ENCODE measurements around the gene MAST4.

Gene MAST4

GRCh38 chr5:67200809-67201562, 604.8 kb downstream of the MAST4 start:
- DNase-seq = no peak

DNA sequence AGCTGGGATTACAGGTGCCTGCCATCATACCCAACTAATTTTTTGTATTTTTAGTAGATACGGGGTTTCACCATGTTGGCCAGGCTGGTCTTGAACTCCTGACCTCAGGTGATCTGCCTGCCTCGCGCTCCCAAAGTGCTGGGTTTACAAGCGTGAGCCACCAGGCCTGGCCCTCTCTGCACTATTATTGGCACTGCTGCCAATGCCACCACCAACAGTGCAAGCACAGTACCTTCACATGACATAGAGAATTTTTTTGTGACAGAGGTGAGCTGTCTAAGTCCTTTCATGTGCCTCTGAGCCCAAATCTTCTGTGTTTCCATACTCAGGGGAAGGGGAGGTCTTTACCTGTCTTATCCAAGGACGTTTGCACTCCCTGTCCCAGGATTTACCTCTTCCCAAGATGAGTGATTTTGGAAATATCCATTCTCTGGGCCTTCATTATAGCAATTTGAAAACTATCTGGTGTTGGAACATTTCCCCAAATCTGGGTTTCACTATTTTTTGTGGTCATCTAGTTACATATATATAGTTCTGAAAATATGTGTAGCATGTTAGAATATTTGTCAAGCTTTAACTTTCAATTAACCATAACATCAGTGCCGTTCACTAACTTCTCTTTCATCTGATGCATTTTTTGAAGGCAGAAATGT, 605.8 kb downstream of the MAST4 start:
- no peak for DNase-seq

GRCh38 chr5:67202828-67203227, 606.6 kb downstream of the MAST4 start:
- DNase-seq = no peak

- no peak for DNase-seq
Observed at GRCh38 chr5:67203701-67204074, 607.5 kb downstream of the MAST4 start.

GRCh38 chr5:67204821-67205220, 608.6 kb downstream of the MAST4 start:
- DNase-seq = no peak

DNA sequence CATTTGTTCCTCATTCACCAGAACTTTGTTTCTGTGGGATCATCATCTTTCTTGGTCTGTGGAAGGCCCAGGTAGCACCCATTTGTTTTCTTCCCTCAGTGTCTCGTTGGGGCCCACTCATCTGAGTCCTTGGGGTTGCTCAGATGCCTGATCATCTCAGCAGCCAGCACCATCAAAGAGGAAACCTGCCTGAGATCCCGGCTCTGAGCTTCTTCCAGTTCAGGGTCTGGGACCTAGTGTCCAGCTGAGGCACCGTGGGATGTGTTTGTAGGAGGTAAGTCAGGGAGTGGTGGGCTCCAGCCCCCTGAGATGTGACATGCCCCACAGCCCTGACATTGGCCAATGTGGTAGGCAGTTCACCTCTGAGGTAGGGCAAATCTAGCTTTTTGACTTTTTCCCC, 609.8 kb downstream of the MAST4 start:
- peak; percentile 35 to 36 for DNase-seq

DNA sequence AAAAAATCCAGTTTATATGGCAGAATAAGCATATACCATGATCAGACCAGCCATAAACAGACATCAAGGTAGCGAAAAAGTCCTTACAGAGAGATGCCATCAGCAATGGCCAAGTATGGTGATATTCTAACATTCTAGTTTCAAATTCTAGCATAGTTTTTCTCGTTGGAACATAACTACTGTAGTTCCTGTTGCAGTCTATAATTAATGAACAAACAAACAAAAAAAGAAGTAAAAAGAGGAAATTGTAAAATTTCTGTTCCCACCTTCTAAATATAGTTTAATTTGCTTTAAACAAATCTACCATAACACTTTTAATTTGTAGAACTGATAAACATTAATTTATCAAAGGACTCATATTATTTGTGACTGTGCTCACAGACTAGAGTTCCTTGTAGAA, 610.3 kb downstream of the MAST4 start:
- DNase-seq = no peak

DNA sequence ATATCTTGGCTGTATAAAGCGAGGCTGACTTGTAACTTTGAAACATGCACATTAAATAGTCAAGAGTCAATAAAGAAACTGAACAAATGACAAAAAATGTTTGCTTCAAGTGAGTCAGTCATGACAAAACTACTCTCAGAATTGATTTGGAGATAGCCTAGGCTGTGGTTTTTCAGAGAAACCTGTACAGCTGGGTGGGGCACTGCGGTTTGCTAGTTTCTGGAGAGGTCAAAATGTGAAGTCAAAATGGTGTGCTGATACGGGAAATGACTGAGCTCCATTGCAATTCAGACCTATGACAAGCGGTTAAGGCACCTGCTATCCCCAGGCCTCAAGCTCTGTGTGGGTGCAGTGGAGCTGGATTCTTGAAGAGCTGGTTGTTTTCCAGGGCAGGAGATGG, 610.7 kb downstream of the MAST4 start:
- peak; percentile 82 to 84 for DNase-seq

DNA sequence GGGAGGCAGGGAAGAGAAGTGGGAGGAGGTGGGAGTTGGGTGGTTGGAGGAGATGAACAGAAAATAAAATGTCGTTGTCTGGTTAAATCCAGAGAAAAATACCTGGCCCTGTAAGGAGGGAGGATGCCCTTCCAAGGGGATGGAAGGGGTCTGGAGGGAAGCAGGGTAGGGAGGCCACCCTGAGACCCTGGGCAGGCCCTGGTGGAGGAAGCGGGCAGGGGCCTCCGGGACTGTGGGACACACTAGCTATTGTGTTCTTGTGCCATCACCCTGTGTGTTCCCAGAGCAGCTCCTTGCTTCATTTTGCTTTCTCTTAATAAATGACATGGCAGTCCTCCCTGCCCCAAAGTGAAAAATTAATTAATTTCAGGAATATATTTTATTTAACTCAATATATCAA, 612.2 kb downstream of the MAST4 start:
- no peak for DNase-seq

DNA sequence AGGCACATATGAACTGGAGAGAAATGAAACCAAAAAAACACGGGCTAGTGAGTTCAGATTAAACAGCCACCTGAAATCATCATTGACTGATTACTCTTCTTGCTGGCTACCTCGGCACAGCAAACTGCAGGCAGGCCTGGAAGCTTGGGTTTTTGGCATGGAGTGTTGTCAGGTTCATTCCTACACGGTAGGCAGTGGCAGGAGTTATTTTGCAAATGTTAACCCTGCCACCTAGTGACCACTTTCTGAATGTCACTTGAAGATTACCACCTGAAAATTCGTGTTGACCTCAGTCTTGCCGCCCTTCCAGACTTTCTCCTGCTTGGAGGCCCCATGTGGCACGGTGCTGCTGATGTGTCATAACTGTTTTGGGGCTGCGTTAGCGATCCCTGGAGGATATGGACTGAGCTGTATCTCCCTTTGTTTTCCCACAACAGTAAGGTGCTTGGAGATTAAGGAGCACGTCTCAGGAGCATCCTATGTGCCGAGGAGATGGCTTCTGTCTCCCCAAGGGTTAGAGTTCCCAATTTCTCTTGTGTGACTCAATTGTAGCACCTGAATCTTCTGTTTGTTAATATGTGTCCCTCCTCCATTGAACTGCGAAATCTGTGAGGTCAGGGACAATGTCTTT, 613.1 kb downstream of the MAST4 start:
- DNase-seq = peak; percentile 66 to 73

DNA sequence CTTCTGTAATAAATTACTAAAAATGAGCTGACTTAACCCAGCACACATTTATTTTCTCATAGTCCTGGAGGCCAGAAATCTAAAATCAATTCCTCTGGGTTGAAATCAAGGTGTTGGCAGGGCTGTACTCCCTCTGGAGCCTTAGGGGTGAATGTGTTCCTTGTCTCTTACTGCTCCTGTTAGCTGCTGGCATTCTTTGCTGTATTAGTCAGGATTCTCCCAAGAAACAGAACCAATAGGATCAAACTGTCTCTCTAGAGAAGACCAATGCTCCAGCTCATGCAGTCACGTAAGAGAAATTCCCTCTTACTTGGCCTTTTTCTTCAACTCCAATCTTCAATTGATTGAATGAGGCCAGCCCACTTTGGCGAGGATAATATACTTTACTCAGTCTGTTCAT, 615.7 kb downstream of the MAST4 start:
- DNase-seq = no peak

GRCh38 chr5:67214036-67214435, 617.8 kb downstream of the MAST4 start:
- DNase-seq = no peak

- DNase-seq = no peak
Observed at GRCh38 chr5:67214707-67215447, 618.7 kb downstream of the MAST4 start.

DNA sequence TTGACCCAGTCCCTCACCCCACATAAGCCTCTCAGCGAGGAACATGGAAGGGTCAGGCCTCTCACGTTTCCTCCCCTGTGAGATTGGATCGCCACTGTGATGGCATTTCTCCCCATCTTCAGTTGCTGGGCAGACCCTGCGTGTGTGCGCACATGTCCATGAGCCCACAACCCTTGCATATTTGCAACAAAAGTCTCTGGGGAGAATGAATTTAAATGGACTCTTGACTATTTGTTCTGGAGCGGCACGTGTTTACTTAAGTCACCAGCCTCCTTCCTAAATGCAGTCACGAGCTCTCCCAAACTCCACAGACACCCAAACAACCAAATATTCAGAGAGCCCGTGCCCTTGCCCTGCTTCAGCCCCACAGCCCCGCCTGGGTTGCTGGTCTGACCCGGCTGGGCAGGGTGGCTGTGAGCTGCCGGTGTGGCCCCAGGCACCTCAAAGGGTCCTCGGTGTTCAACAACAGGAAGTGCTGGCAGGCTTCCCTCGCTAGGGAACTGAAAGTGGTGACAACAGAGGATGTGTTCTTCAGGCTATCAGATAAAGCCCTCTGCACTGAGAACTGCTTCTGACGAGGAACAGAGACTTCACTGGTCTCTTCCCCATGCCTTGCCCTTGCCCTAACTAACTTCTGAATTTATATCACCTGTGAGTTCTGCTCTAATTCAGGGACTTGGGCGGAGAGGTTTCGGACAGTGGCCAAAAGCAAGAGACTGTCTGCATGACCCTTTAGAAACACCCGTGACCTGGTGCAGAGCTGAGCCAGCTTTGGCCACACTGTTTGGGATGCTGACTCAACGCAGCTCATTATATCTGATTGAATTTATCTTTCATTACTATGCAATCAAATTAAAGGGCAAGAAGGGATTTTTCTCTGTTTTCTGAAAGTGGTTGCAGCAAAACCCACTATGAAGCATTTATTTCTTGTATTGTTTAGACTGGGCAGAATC, 619.6 kb downstream of the MAST4 start:
- DNase-seq = peak; percentile 75 to 77

- DNase-seq = no peak
Observed at GRCh38 chr5:67216564-67216963, 620.4 kb downstream of the MAST4 start.
